GM12873 (cell line): Measurements from ENCODE around the gene PRPF6.

Source experiments
- CTCF ChIP-seq: IDR thresholded peaks from 2 replicates; pipeline ENCODE4 v1.5.1; 2012; ENCODE audit warnings: low read depth, mild to moderate bottlenecking, moderate library complexity, low read length, control low read depth; ENCODE audit not compliant: insufficient read depth; ENCODE audit errors: missing control alignments

The PRPF6 gene

GRCh38 chr20:63950701-63951397 lies 30.1 kb upstream of the PRPF6 start:
- TF ChIP-seq CTCF, result no peak

GRCh38 chr20:63951398-63952209 lies 29.3 kb upstream of the PRPF6 start:
- TF ChIP-seq CTCF, result no peak

GRCh38 chr20:63952210-63952535 lies 28.8 kb upstream of the PRPF6 start:
- TF ChIP-seq CTCF, result no peak

- no peak for TF ChIP-seq CTCF
Measured at GRCh38 chr20:63952769-63953168, 28.2 kb upstream of the PRPF6 start.

GRCh38 chr20:63953764-63954429 lies 27.0 kb upstream of the PRPF6 start:
- TF ChIP-seq CTCF, result no peak

GRCh38 chr20:63955281-63955826 lies 25.6 kb upstream of the PRPF6 start:
- peak; percentile 35 for TF ChIP-seq CTCF

GRCh38 chr20:63955827-63956663 lies 24.9 kb upstream of the PRPF6 start, which contains the start of gene UCKL1:
Gene UCKL1 (minus strand): TSS chr20:63956416. CDS start chr20:63956372, 44 bp downstream.
- no peak for TF ChIP-seq CTCF
